Fibroblast of the aortic adventitia (primary cell): ENCODE measurements around the gene LCNL1. TPM values are rescaled to one million over a fixed set of nuclear protein-coding genes. Genes with fewer than 3 reads are reported as not detected.

ENCODE experiments used
- DNase-seq: peaks from one replicate; pipeline ENCODE4 v3.0.0-alpha.2; 2010; ENCODE audit warnings: low read depth
- H3K4me3 ChIP-seq: 2 replicates; pipeline ENCODE4 v1.5.1; 2011; ENCODE audit warnings: low read depth, mild to moderate bottlenecking, control low read depth, low read length, moderate library complexity
- total RNA-seq: library from RNA; depleted of rRNA; stranded (reverse); fragments of >200 nt; gene quantifications from 2 replicates; pipeline ENCODE4 v1.2.3, GENCODE V29; 2012; ENCODE audit warnings: low replicate concordance
- TF ChIP-seq, protein P1 (sequence below): IDR thresholded peaks from 2 replicates; pipeline ENCODE4 v1.5.1; 2011; ENCODE audit warnings: mild to moderate bottlenecking, low read length, control low read depth, inconsistent platforms; ENCODE audit not compliant: insufficient read depth

The LCNL1 gene
- total RNA-seq, 1 donor: 0.54 TPM

DNA sequence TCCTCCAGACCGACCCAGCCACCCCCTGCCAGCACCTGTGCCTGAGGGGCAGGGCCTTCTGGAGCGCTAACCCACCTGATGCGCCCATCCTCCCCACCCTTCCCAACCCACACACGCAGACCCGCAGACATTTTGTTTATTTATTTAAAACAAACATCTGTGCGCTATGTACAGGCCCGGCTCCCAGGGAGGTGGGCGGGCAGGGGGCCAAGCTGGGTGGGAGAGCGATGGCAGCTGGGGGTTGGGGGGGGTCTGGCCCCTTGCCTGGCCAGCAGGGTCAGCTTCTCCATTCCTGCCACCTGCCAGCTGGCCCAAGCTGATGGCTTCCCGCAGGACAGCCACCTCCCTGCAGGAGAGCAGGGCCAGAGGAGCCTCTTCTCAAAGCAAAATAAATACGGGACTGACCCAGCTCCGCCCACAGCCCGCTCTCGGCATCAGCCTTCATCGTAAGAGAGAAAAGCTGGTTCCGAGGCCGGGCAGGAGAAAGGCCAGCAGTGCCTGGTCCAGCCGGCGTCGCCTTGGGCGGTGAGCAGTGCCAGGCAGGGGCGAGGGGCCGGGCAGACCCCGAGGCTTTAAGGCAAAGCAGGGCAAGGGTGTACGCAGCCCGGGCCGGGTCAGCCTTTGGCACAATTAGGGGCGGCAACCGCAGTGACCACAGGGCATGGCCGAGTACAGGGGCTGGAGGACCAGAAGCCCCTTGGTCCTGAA lies 24.5 kb downstream of the LCNL1 start:
- no peak overlapping the region for H3K4me3 ChIP-seq
- no peak for DNase-seq
- TF ChIP-seq, protein P1, sequence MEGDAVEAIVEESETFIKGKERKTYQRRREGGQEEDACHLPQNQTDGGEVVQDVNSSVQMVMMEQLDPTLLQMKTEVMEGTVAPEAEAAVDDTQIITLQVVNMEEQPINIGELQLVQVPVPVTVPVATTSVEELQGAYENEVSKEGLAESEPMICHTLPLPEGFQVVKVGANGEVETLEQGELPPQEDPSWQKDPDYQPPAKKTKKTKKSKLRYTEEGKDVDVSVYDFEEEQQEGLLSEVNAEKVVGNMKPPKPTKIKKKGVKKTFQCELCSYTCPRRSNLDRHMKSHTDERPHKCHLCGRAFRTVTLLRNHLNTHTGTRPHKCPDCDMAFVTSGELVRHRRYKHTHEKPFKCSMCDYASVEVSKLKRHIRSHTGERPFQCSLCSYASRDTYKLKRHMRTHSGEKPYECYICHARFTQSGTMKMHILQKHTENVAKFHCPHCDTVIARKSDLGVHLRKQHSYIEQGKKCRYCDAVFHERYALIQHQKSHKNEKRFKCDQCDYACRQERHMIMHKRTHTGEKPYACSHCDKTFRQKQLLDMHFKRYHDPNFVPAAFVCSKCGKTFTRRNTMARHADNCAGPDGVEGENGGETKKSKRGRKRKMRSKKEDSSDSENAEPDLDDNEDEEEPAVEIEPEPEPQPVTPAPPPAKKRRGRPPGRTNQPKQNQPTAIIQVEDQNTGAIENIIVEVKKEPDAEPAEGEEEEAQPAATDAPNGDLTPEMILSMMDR: no peak

DNA sequence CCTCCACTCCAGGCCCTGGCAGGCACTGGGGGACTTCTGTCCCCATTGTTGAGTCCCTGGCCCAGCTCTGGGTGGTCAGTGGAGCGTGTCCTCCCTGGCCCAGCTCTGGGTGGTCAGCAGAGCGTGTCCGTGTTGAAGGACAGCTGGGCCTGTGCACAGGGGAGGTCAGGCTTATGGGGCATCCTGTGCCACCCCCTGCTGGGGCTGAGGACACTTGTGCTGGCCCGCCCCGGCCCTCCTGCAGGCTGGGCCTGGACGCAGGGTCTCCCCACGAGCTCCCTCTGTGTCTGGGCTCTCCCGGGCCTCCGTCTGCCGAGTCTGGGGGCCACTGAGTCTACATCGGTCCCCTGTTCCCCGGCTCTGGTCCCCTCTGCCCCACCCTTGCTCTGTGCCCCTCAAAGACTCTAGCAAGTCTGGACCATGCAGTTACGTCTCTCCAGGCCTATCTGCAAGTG lies 25.1 kb downstream of the LCNL1 start:
- no peak overlapping the region for H3K4me3 ChIP-seq
- TF ChIP-seq, protein P1: no peak
- DNase-seq: no peak

DNA sequence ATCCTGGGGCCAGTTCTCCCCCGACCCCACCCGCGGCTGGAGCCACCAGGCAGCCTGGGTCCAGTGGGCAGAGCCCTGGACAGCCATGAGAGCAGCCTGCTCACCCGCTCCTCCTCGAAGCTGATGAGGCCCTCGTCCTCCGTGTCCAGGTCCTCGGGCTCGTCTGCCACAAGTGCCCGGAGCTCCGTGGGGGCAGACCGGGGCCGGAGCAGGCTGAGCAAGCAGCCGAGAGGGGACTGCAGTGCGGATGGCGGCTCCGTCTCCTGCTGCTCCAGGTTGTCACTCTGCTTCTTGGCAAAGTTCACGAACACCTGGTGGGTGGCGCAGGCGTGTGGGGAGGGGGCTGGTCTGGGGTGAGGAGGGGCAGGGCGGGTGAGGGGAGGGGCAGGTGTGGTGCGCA lies 25.5 kb downstream of the LCNL1 start:
- TF ChIP-seq, protein P1: no peak
- H3K4me3 ChIP-seq: no peak overlapping the region
- DNase-seq: no peak

DNA sequence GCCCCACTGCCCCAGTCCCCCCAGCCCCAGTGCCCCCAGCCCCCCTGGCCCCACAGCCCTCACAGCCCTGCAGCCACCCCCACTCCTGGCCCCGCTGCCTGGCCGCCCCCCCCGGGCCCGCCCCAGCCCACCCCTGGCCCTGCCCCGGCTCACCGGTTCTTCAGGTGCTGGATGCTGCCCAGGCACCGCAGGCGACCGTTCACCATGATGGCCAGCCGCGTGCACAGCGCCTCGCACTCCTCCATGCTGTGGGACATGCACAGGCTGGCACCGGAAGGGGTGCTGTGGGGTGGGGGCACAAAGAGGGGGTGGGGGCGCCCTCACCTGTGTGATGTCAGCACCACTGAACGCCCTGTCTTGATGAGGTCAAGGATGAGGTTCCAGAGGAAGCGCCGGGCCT lies 26.4 kb downstream of the LCNL1 start:
- TF ChIP-seq, protein P1: no peak
- H3K4me3 ChIP-seq: no peak overlapping the region
- no peak for DNase-seq

DNA sequence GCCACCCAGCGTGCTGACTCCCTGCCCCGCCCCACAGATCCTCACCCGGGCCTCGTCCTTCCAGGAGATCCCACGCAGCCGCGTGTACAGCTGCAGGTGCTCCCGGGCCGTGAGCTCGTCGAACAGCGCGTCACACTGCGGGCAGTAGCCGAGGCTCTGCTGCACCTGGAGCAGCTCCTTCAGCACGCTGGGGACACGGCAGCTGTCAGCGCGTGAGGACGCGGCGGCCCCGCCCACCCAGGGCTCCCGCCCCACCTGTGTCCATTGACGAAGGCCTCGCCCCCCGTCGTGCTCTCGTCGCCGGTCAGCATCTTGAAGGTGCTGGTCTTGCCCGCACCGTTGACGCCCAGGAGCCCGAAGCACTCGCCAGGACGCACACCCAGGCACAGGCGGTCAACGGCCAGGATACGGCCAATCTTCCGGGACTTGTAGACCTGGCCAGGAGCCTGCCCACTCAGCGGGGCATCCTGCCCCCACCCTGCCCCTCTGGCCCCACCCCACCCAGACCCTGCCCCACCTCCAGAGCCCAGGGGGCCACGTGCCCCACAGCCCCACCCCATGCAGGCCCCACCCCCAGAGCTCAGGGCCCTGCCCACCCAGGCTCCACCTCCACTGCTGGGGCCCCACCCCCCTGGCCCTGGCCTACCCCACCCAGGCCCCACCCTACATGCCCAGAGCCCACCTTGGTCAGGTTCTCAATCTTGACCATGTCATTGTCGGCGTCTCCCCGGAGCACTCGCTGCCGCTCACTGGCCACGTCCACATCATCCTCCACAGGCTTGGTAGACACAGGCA lies 27.3 kb downstream of the LCNL1 start:
- H3K4me3 ChIP-seq: no peak overlapping the region

DNA sequence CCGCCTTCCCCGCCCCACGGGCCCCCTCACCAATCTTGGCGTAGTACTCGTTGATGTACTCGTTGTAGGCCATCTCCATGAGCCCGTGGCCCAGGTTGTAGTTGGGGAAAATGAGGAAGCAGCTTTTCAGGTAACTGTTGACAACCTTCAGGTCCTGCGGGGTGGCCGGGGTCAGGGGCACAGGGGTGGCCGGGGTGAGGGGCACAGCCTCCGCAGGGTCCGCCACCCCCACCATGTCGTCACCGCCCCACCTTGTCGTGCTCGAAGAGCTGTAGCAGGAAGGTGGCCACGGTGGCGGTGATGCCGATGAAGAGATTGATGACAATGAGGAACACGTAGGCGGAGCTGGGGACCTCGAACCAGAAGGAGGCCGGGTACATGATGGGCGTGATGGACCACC lies 28.4 kb downstream of the LCNL1 start:
- TF ChIP-seq, protein P1: no peak
- H3K4me3 ChIP-seq: no peak overlapping the region
- DNase-seq: no peak

More for the DNA sequence above, 27.3 kb downstream of the LCNL1 start:
- DNase-seq: no peak
- TF ChIP-seq, protein P1: no peak
